SK-N-MC (cell line): Measurements from ENCODE around the gene LMBRD2.

ENCODE experiments used
- EZH2 ChIP-seq: fragments of 200-600 bp; sonication (generic); IDR thresholded peaks from one replicate; pipeline ENCODE4 v1.6.1; 2017; ENCODE audit warnings: antibody characterized with exemption
- POLR2AphosphoS5 ChIP-seq: IDR thresholded peaks from 2 replicates; pipeline ENCODE4 v1.6.1; 2012; ENCODE audit warnings: mild to moderate bottlenecking, low read depth, low read length, borderline replicate concordance

DNA sequence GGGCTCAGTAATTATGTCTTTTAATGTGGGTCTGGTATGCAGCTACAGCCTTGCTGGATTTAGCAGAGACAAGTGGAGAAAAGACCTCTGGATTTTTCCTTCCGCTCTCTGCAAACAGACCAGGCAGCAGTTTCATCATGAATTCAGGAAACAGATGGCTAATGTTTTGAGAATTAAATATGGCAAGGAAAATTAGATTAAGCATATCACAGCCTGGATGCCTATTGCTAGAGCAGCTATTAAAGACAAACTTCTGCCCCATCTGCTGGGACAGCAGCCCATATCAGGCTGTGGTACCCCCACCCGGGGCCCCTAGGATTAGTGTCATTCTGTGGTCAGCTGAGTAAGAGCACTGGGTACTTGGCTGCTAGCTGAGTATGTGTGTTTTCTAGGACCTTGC, 6.5 kb upstream of the LMBRD2 start:
- TF ChIP-seq EZH2 (no peak), POLR2AphosphoS5 (no peak)
